ENCODE data around the gene LARP1. TPM values are rescaled to one million over a fixed set of nuclear protein-coding genes. Genes with fewer than 3 reads are reported as not detected.
A peak's percentile ranks its signal among the peaks of the same experiment; 100 is the strongest.

LARP1 gene
- total and polyA plus RNA-seq, 2 donors (not counting 1 experiment from before 2014, with no cell fraction given) = 59.6 to 150 TPM

- Histone ChIP-seq H3K27me3 (replicated peaks in 1 of 4; ENCODE audit: control extremely low read depth in 1 of 4, control insufficient read depth in 3 of 4, insufficient read depth in 4 of 4, low read length in 3 of 4) (no peaks in the 10 kb centered on the region), H2AFZ (ENCODE audit: insufficient read depth, low read depth, low read length, poor library complexity, severe bottlenecking) (peak within 1 kb of the TSS; percentile 24), H3K27ac (ENCODE audit: low read length in 2 of 2) (no peak within 1 kb of the TSS), H3K4me3 (ENCODE audit: control extremely low read depth in 1 of 5, extremely low read depth in 1 of 5, insufficient read depth in 1 of 5, low read depth in 2 of 5, low read length in 4 of 5) (no peak within 1 kb of the TSS), H3K4me1 (ENCODE audit: control insufficient read depth in 2 of 2, insufficient read depth in 2 of 2, low read length in 2 of 2) (peaks cover 0 to 7% of the 10 kb centered on the region in 2 donors), H3K79me2 (ENCODE audit: control insufficient read depth, insufficient read depth, low read length) (no peaks in the 10 kb centered on the region), H3K9me3 (ENCODE audit: control extremely low read depth in 1 of 3, control insufficient read depth in 2 of 3, insufficient read depth in 1 of 3, low read length in 2 of 3) (no peaks in the 10 kb centered on the region), H4K20me1 (ENCODE audit: control insufficient read depth, insufficient read depth, low read length, poor library complexity, severe bottlenecking) (no peaks in the 10 kb centered on the region), H3K36me3 (replicated peaks in 1 of 2; ENCODE audit: control extremely low read depth in 1 of 2, control insufficient read depth in 1 of 2, extremely low read depth in 1 of 2, insufficient read depth in 2 of 2, low read length in 1 of 2) (no peaks in the 10 kb centered on the region), H3K9ac (ENCODE audit: low read length) (no peak within 1 kb of the TSS), H3K4me2 (replicated peaks; ENCODE audit: low read depth, low read length, poor library complexity, severe bottlenecking) (no peak within 1 kb of the TSS)
- H3K4me3 Mint-ChIP-seq = no peak within 1 kb of the TSS
- H3K27ac Mint-ChIP-seq = no peak within 1 kb of the TSS
- TF ChIP-seq CTCF (IDR thresholded peaks at IDR 0.05) = no peak
- no peak for TF ChIP-seq EZH2 (IDR thresholded peaks at IDR 0.05; ENCODE audit: borderline replicate concordance, insufficient read depth, low read depth, low read length, poor library complexity, severe bottlenecking)
- 11% methylated on average over 8 of the region's 11 CpGs for WGBS (ENCODE audit: insufficient coverage)
- intact Hi-C loops (cut with micrococcal nuclease) = no loop called here
- H3K27me3 Mint-ChIP-seq = no peaks in the 10 kb centered on the region
- ChIA-PET CTCF (interaction anchor here (1.1 kb wide), 1 partner anchor 200 kb away, joined by 3 read pairs; no protein-coding TSS in a partner anchor), POLR2A (no interaction called here)
- H3K4me1 Mint-ChIP-seq = no peaks in the 10 kb centered on the region
- ATAC-seq (ENCODE audit: low read depth) (no peak), DNase-seq (no peak)
- no peaks in the 10 kb centered on the region for H3K9me3 Mint-ChIP-seq (ENCODE audit: insufficient read depth)
Observed at GRCh38 chr5:154850255-154851062, 95.3 kb downstream of the LARP1 start, which contains the start of gene FAXDC2. FAXDC2 (minus strand) TSS chr5:154850603; CDS start chr5:154838178, 12,425 bp downstream.

GRCh38 chr5:154851351-154851750 lies 96.2 kb downstream of the LARP1 start:
- DNase-seq = no peak
- H3K27ac Mint-ChIP-seq = no peak overlapping the region
- CTCF ChIA-PET = interaction anchor here (1.1 kb wide), 1 partner anchor 201 kb away, joined by 3 read pairs; no protein-coding TSS in a partner anchor
- Histone ChIP-seq H2AFZ (ENCODE audit: insufficient read depth, low read depth, low read length, poor library complexity, severe bottlenecking) (no peak overlapping the region), H3K4me1 (ENCODE audit: control insufficient read depth in 2 of 2, insufficient read depth in 2 of 2, low read length in 2 of 2) (peaks cover 0 to 7% of the 10 kb centered on the region in 2 donors), H3K79me2 (ENCODE audit: control insufficient read depth, insufficient read depth, low read length) (no peaks in the 10 kb centered on the region), H3K9me3 (ENCODE audit: control extremely low read depth in 1 of 3, control insufficient read depth in 2 of 3, insufficient read depth in 1 of 3, low read length in 2 of 3) (no peaks in the 10 kb centered on the region), H3K36me3 (replicated peaks in 1 of 2; ENCODE audit: control extremely low read depth in 1 of 2, control insufficient read depth in 1 of 2, extremely low read depth in 1 of 2, insufficient read depth in 2 of 2, low read length in 1 of 2) (no peaks in the 10 kb centered on the region), H3K27me3 (replicated peaks in 1 of 4; ENCODE audit: control extremely low read depth in 1 of 4, control insufficient read depth in 3 of 4, insufficient read depth in 4 of 4, low read length in 3 of 4) (no peaks in the 10 kb centered on the region), H4K20me1 (ENCODE audit: control insufficient read depth, insufficient read depth, low read length, poor library complexity, severe bottlenecking) (no peaks in the 10 kb centered on the region), H3K9ac (ENCODE audit: low read length) (no peak overlapping the region), H3K4me2 (replicated peaks; ENCODE audit: low read depth, low read length, poor library complexity, severe bottlenecking) (no peak overlapping the region), H3K27ac (ENCODE audit: low read length in 2 of 2) (no peak overlapping the region), H3K4me3 (ENCODE audit: control extremely low read depth in 1 of 5, extremely low read depth in 1 of 5, insufficient read depth in 1 of 5, low read depth in 2 of 5, low read length in 4 of 5) (no peak overlapping the region)
- H3K4me1 Mint-ChIP-seq = no peaks in the 10 kb centered on the region
- TF ChIP-seq EZH2 (IDR thresholded peaks at IDR 0.05; ENCODE audit: borderline replicate concordance, insufficient read depth, low read depth, low read length, poor library complexity, severe bottlenecking) = no peak
- TF ChIP-seq CTCF (IDR thresholded peaks at IDR 0.05) = no peak
- no peaks in the 10 kb centered on the region for H3K27me3 Mint-ChIP-seq
- no peaks in the 10 kb centered on the region for H3K9me3 Mint-ChIP-seq (ENCODE audit: insufficient read depth)
- POLR2A ChIA-PET = no interaction called here
- intact Hi-C loops (cut with micrococcal nuclease) = no loop called here
- no peak overlapping the region for H3K4me3 Mint-ChIP-seq
- 92% methylated on average over 3 of the region's 3 CpGs for WGBS (ENCODE audit: insufficient coverage)
- ATAC-seq (ENCODE audit: low read depth) = no peak
